K562 (cell line): Measurements from ENCODE around the gene NYAP2. TPM values are rescaled to one million over a fixed set of nuclear protein-coding genes. Genes with fewer than 3 reads are reported as not detected.

ENCODE experiments used
- ATAC-seq: fragments of 200-7000 bp; cut with Tn5 transposase; 3 replicates; pipeline ENCODE4 v1.9.1; 2020; ENCODE audit warnings: moderate library complexity
- BruUV-seq: library from RNA; stranded (reverse); fragments of 400-500 nt; replicated peaks from 2 replicates; lab custom pipeline; 2021; lab: Mats Ljungman, UMichigan
- CTCF ChIA-PET: fragments of 300-600 bp; formaldehyde crosslinking; extraction: SDS; loops from one replicate; lab custom pipeline; 2021; ENCODE audit warnings: low intra/inter-chr PET ratio; lab: Yijun Ruan, JAX
- POLR2A ChIA-PET: fragments of 300-600, 350-650 bp; sonication (Branson Sonifier 250); formaldehyde crosslinking; extraction: SDS; loops from one replicate; lab custom pipeline; 2021; ENCODE audit warnings: antibody characterized with exemption, inconsistent platforms; lab: Yijun Ruan, JAX
- DNase-seq, 4 experiments: peaks; one replicate each; pipeline versions ENCODE4 v3.0.0 to v3.0.0-alpha.2; 2011 to 2018; ENCODE audit warnings: low spot score in 3 of 4, mixed read lengths in 3 of 4; ENCODE audit errors: extremely low read depth in 1 of 4
- FAIRE-seq: peaks from 2 replicates; lab custom pipeline; 2011; peaks lifted over from hg19 to GRCh38; lab: Jason Lieb, UNC
- H2AFZ ChIP-seq: 2 replicates; pipeline ENCODE4 v1.6.0; 2011; ENCODE audit warnings: low read depth, low read length, control low read depth, inconsistent platforms
- H3K27ac ChIP-seq: fragments of 200-600 bp; 3 replicates; pipeline ENCODE4 v1.8.0; 2011; ENCODE audit warnings: low read depth, mild to moderate bottlenecking, control low read depth, inconsistent platforms, low read length, moderate library complexity, mixed read lengths; ENCODE audit errors: extremely low read depth
- H3K27me3 ChIP-seq, 2 experiments: fragments of 300-600 bp in 1 of 2; 2 replicates in 1 of 2; 3 replicates in 1 of 2; pipeline versions ENCODE4 v1.6.0 to v1.8.0; 2011; ENCODE audit warnings: inconsistent platforms in 2 of 2, low read length in 2 of 2, mild to moderate bottlenecking in 1 of 2, mixed read lengths in 1 of 2, moderate library complexity in 1 of 2; ENCODE audit not compliant: control insufficient read depth in 2 of 2, insufficient read depth in 2 of 2
- H3K36me3 ChIP-seq: fragments of 300-600 bp; 3 replicates; pipeline ENCODE4 v1.8.0; 2011; ENCODE audit warnings: mild to moderate bottlenecking, low read length, inconsistent platforms; ENCODE audit not compliant: control insufficient read depth, insufficient read depth
- H3K4me1 ChIP-seq, 2 experiments: fragments of 200-600 bp in 1 of 2; replicated peaks in 1 of 2; 2 replicates in 1 of 2; 3 replicates in 1 of 2; pipeline versions ENCODE4 v1.5.1 to v1.8.0; 2011; ENCODE audit warnings: inconsistent platforms in 2 of 2, low read length in 2 of 2, mild to moderate bottlenecking in 1 of 2, mixed read lengths in 1 of 2, moderate library complexity in 1 of 2; ENCODE audit not compliant: control insufficient read depth in 2 of 2, insufficient read depth in 2 of 2
- H3K4me2 ChIP-seq: 2 replicates; pipeline ENCODE4 v1.6.1; 2011; ENCODE audit warnings: low read length, control low read depth, inconsistent platforms, mixed read lengths; ENCODE audit not compliant: insufficient read depth
- H3K4me3 ChIP-seq: fragments of 200-600 bp; sonication (generic), shearing (Covaris generic); 2 replicates; pipeline ENCODE4 v1.5.1; 2016; ENCODE audit warnings: control low read depth, inconsistent platforms
- H3K79me2 ChIP-seq: fragments of 200-600 bp; 3 replicates; pipeline ENCODE4 v1.8.0; 2011; ENCODE audit warnings: low read length, inconsistent platforms; ENCODE audit not compliant: control insufficient read depth, insufficient read depth
- H3K9ac ChIP-seq, 2 experiments: 2 replicates each; pipeline versions ENCODE4 v1.6.0 to v1.6.1; 2011; ENCODE audit warnings: low read depth in 2 of 2, low read length in 2 of 2, control low read depth in 1 of 2, inconsistent platforms in 1 of 2, mild to moderate bottlenecking in 1 of 2, mixed read lengths in 1 of 2; ENCODE audit not compliant: insufficient read depth in 1 of 2
- H3K9me1 ChIP-seq: one replicate; pipeline ENCODE4 v1.6.0; 2011; ENCODE audit warnings: inconsistent platforms, mild to moderate bottlenecking, low read length, moderate library complexity; ENCODE audit not compliant: control insufficient read depth, insufficient read depth
- H3K9me3 ChIP-seq: replicated peaks from 2 replicates; pipeline ENCODE4 v1.5.1; 2011; ENCODE audit warnings: low read depth, low read length, inconsistent platforms; ENCODE audit not compliant: control insufficient read depth, insufficient read depth
- H4K20me1 ChIP-seq: replicated peaks from 2 replicates; pipeline ENCODE4 v1.6.1; 2011; ENCODE audit warnings: low read length, inconsistent platforms, mixed read lengths; ENCODE audit not compliant: control insufficient read depth, insufficient read depth
- ATF2 ChIP-seq: sonication (generic); formaldehyde crosslinking; IDR thresholded peaks from 2 replicates; pipeline ENCODE4 v1.8.1; 2022; ENCODE audit warnings: missing genetic modification reagents
- DDX20 ChIP-seq: fragments of 450-650 bp; IDR thresholded peaks from 2 replicates; pipeline ENCODE4 v1.6.1; 2016; ENCODE audit warnings: missing genetic modification characterization, low read depth, mild to moderate bottlenecking, missing compliant biosample characterization, moderate library complexity
- GABPB1 ChIP-seq: sonication (generic); formaldehyde crosslinking; IDR thresholded peaks from 2 replicates; pipeline ENCODE4 v1.8.0; 2022; ENCODE audit warnings: mild to moderate bottlenecking, missing genetic modification reagents
- MAFF ChIP-seq: IDR thresholded peaks from 2 replicates; pipeline ENCODE4 v1.6.1; 2012; ENCODE audit warnings: low read length, improper control_type of control experiment
- NFIC ChIP-seq: fragments of 450-650 bp; IDR thresholded peaks from 2 replicates; pipeline ENCODE4 v1.6.1; 2017; ENCODE audit warnings: mild to moderate bottlenecking, inconsistent platforms
- PHF21A ChIP-seq: fragments of 450-650 bp; IDR thresholded peaks from 2 replicates; pipeline ENCODE4 v1.6.1; 2017; ENCODE audit warnings: low read depth, borderline replicate concordance
- PTRF ChIP-seq: fragments of 450-650 bp; IDR thresholded peaks from 2 replicates; pipeline ENCODE4 v1.6.1; 2016; ENCODE audit warnings: mild to moderate bottlenecking, missing genetic modification characterization, missing compliant biosample characterization
- RBM22 ChIP-seq: fragments of 200-400 bp; formaldehyde crosslinking; IDR thresholded peaks from 2 replicates; pipeline ENCODE4 v1.6.1; 2018; ENCODE audit warnings: low read length, low read depth; ENCODE audit not compliant: poor library complexity, severe bottlenecking
- ZFP1 ChIP-seq: fragments of 450-650 bp; formaldehyde crosslinking; IDR thresholded peaks from 2 replicates; pipeline ENCODE4 v1.4.0; 2020; ENCODE audit warnings: mild to moderate bottlenecking, mixed read lengths
- ZNF75A ChIP-seq: fragments of 450-650 bp; formaldehyde crosslinking; IDR thresholded peaks from 2 replicates; pipeline ENCODE4 v1.4.0; 2020; ENCODE audit warnings: mild to moderate bottlenecking
- WGBS: fragments of 100-300 bp; shearing (Covaris generic); methylation state at CpG from one replicate; pipeline ENCODE4 v1.1.6; 2016; ENCODE audit warnings: low coverage, mixed read lengths; ENCODE audit not compliant: insufficient coverage; ENCODE audit errors: missing lambda C conversion rate; 5-methylcytosine and 5-hydroxymethylcytosine counted together
- in situ Hi-C: fragments of 300-500 bp; cut with MboI; formaldehyde crosslinking; loops from 4 replicates; pipeline ENCODE4 v1.15.0; 2018; ENCODE audit warnings: inconsistent platforms, mixed read lengths
- intact Hi-C: fragments of 100-400 bp; cut with micrococcal nuclease; formaldehyde crosslinking; loops from 2 replicates; pipeline ENCODE4 v1.14.2; 2022
- polyA plus RNA-seq, 8 experiments: library from polyadenylated mRNA; depleted of rRNA in 4 of 8; stranded (reverse) in 5 of 8; unstranded in 3 of 8; fragments of >200 nt; fragmentation: Nextera tagmentation in 2 of 8; fragmentation: Illumina TruSeq in 1 of 8; extraction: Ambion mirVana in 2 of 8; extraction: Trizol in 1 of 8; gene quantifications; 2 replicates each; pipeline versions ENCODE4 v1.2.1 to v1.2.3, GENCODE V29; 2011 to 2014; ENCODE audit warnings: inconsistent platforms in 1 of 8, missing spikeins in 1 of 8
- total RNA-seq, 7 experiments: library from RNA; depleted of rRNA in 6 of 7; stranded (reverse); fragments of >200 nt in 6 of 7; fragmentation: Illumina TruSeq in 2 of 7; extraction: Trizol in 2 of 7; gene quantifications; 2 replicates each; pipeline versions ENCODE4 v1.2.1 to v1.2.3, GENCODE V29; 2011 to 2021; ENCODE audit warnings: low replicate concordance in 1 of 7
- TF ChIP-seq, protein P1 (sequence below): fragments of 250-450 bp; sonication (Bioruptor Pico); IDR thresholded peaks from 2 replicates; pipeline ENCODE4 v1.4.0; 2020; ENCODE audit warnings: mild to moderate bottlenecking, moderate library complexity

NYAP2 gene
- total and polyA plus RNA-seq, 9 of the 15 experiments (the other 6 are each of a cell fraction or from before 2014, with no cell fraction given) = 0.03 to 0.04 (median 0.04) TPM; not detected in 3

- TF ChIP-seq GABPB1 (no peak), PHF21A (no peak), DDX20 (tag) (no peak), MAFF (no peak), NFIC (no peak), ZFP1 (no peak), ATF2 (CRISPR knock-in tag) (no peak), RBM22 (no peak), PTRF (tag) (no peak), ZNF75A (no peak)
- TF ChIP-seq, protein P1, sequence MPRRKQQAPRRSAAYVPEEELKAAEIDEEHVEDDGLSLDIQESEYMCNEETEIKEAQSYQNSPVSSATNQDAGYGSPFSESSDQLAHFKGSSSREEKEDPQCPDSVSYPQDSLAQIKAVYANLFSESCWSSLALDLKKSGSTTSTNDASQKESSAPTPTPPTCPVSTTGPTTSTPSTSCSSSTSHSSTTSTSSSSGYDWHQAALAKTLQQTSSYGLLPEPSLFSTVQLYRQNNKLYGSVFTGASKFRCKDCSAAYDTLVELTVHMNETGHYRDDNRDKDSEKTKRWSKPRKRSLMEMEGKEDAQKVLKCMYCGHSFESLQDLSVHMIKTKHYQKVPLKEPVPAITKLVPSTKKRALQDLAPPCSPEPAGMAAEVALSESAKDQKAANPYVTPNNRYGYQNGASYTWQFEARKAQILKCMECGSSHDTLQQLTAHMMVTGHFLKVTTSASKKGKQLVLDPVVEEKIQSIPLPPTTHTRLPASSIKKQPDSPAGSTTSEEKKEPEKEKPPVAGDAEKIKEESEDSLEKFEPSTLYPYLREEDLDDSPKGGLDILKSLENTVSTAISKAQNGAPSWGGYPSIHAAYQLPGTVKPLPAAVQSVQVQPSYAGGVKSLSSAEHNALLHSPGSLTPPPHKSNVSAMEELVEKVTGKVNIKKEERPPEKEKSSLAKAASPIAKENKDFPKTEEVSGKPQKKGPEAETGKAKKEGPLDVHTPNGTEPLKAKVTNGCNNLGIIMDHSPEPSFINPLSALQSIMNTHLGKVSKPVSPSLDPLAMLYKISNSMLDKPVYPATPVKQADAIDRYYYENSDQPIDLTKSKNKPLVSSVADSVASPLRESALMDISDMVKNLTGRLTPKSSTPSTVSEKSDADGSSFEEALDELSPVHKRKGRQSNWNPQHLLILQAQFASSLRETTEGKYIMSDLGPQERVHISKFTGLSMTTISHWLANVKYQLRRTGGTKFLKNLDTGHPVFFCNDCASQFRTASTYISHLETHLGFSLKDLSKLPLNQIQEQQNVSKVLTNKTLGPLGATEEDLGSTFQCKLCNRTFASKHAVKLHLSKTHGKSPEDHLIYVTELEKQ (CRISPR knock-in tag) = no peak
Observed at GRCh38 chr2:225355788-225356187, 43.7 kb upstream of the NYAP2 start.

More at GRCh38 chr2:225355788-225356187, 43.7 kb upstream of the NYAP2 start:
- H3K79me2 ChIP-seq = no peaks in the 10 kb centered on the region
- ATAC-seq (no peak), DNase-seq (no peak), FAIRE-seq (no peak)
- no peak overlapping the region for H3K4me2 ChIP-seq
- H3K27ac ChIP-seq = no peak overlapping the region
- no peak overlapping the region for H3K4me3 ChIP-seq
- H2AFZ ChIP-seq = no peak overlapping the region
- H3K9me1 ChIP-seq = no peaks in the 10 kb centered on the region
- no peak overlapping the region for H3K9ac ChIP-seq
- no peaks in the 10 kb centered on the region for H3K4me1 ChIP-seq
- no peaks in the 10 kb centered on the region for H3K9me3 ChIP-seq
- no TSS peak for BruUV-seq
- H3K36me3 ChIP-seq = no peaks in the 10 kb centered on the region
- in situ Hi-C loops (no loop called here), intact Hi-C loops (no loop called here)
- ChIA-PET CTCF (no interaction called here), POLR2A (no interaction called here)
- WGBS = 13% methylated on average over 3 of the region's 3 CpGs
- no peaks in the 10 kb centered on the region for H4K20me1 ChIP-seq
- no peaks in the 10 kb centered on the region for H3K27me3 ChIP-seq
